Measurements from ENCODE around the gene PIH1D1. TPM values are rescaled to one million over a fixed set of nuclear protein-coding genes. Genes with fewer than 3 reads are reported as not detected.

Gene PIH1D1
- total and polyA plus RNA-seq, 2 of the 13 experiments (the other 11 are each of a cell fraction or from before 2014, with no cell fraction given), result 110 to 137 TPM

GRCh38 chr19:49489601-49490167, 38.1 kb upstream of the PIH1D1 start (continued):
- TF ChIP-seq E2F5 (CRISPR knock-in tag; conservative IDR thresholded peaks at IDR 0.05) (0 out of 2 replicates have a peak, but pooled peaks have one; percentile 17), ZNF580 (CRISPR knock-in tag; IDR thresholded peaks at IDR 0.05; ENCODE audit: borderline replicate concordance, low read depth) (peak; percentile 71; the same call in 1 of the 2 replicates), RBM22 (optimal IDR thresholded peaks at IDR 0.05; ENCODE audit: low read length) (peak; percentile 58), ZBTB38 (CRISPR knock-in tag; IDR thresholded peaks at IDR 0.05) (peak; percentile 63; the same call in 1 of the 2 replicates), MIXL1 (CRISPR knock-in tag; IDR thresholded peaks at IDR 0.05) (0 out of 2 replicates have a peak, but pooled peaks have one; percentile 34), PLRG1 (conservative IDR thresholded peaks at IDR 0.05) (no peak), NR2C2 (CRISPR knock-in tag; IDR thresholded peaks at IDR 0.05; ENCODE audit: borderline replicate concordance) (peak; percentile 23; the same call in 1 of the 2 replicates), HOXA5 (CRISPR knock-in tag; IDR thresholded peaks at IDR 0.05) (0 out of 2 replicates have a peak, but pooled peaks have one; percentile 38), DPF2 (CRISPR knock-in tag; IDR thresholded peaks at IDR 0.05; ENCODE audit: borderline replicate concordance, low read depth) (no peak), ARID4A (CRISPR knock-in tag; IDR thresholded peaks at IDR 0.05; ENCODE audit: borderline replicate concordance) (peak; percentile 33; the same call in 1 of the 2 replicates), ZNF556 (CRISPR knock-in tag; IDR thresholded peaks at IDR 0.05; ENCODE audit: borderline replicate concordance) (peak; percentile 48; the same call in 1 of the 2 replicates), MYPOP (CRISPR knock-in tag; IDR thresholded peaks at IDR 0.05) (0 out of 2 replicates have a peak, but pooled peaks have one; percentile 22), NONO (IDR thresholded peaks at IDR 0.05) (no peak), NONO (CRISPR knock-in tag; conservative IDR thresholded peaks at IDR 0.05) (peak; percentile 12; the same call in 1 of the 2 replicates), HOXA3 (CRISPR knock-in tag; IDR thresholded peaks at IDR 0.05) (peak; percentile 66), RCOR2 (CRISPR knock-in tag; IDR thresholded peaks at IDR 0.05) (no peak), KMT2B (CRISPR knock-in tag; IDR thresholded peaks at IDR 0.05) (peak; percentile 54; the same call in 1 of the 2 replicates), ZBTB7B (CRISPR knock-in tag; IDR thresholded peaks at IDR 0.05) (0 out of 2 replicates have a peak, but pooled peaks have one; percentile 19), POLR2AphosphoS5 (IDR thresholded peaks at IDR 0.05; ENCODE audit: low read depth, low read length) (peak; percentile 29; the same call in 1 of the 2 replicates), TMF1 (CRISPR knock-in tag; IDR thresholded peaks at IDR 0.05; ENCODE audit: low read depth) (peak; percentile 80; the same call in 1 of the 2 replicates), SOX13 (IDR thresholded peaks at IDR 0.05) (no peak), SOX13 (CRISPR knock-in tag; conservative IDR thresholded peaks at IDR 0.05 in 1 of 2, IDR thresholded peaks at IDR 0.05 in 1 of 2) (peak; percentile 71 to 75; a peak in 2 of 4 replicates), ZNF207 (IDR thresholded peaks at IDR 0.05; ENCODE audit: borderline replicate concordance) (no peak), U2AF1 (optimal IDR thresholded peaks at IDR 0.05; ENCODE audit: low read depth, low read length) (peak; percentile 27), MAX (IDR thresholded peaks at IDR 0.05) (peak; percentile 54)
